ENCODE data around the gene DCUN1D3.

The DCUN1D3 gene

GRCh38 chr16:20859699-20860098, 40.5 kb downstream of the DCUN1D3 start:
- H3K4me3 ChIP-seq (replicated peaks in 1 of 2; ENCODE audit: low read depth in 2 of 2, low read length in 2 of 2) = no peak overlapping the region
- DNase-seq (ENCODE audit: low read depth in 2 of 2) = no peak
- no peak for TF ChIP-seq CTCF (IDR thresholded peaks at IDR 0.05; ENCODE audit: low read depth, low read length)

- H3K4me3 ChIP-seq (replicated peaks in 1 of 2; ENCODE audit: low read depth in 2 of 2, low read length in 2 of 2) = no peak overlapping the region
- DNase-seq (ENCODE audit: low read depth in 2 of 2) = no peak
- no peak for TF ChIP-seq CTCF (IDR thresholded peaks at IDR 0.05; ENCODE audit: low read depth, low read length)
These were observed 40.9 kb downstream of the DCUN1D3 start for GRCh38 chr16:20859229-20859628.

DNA sequence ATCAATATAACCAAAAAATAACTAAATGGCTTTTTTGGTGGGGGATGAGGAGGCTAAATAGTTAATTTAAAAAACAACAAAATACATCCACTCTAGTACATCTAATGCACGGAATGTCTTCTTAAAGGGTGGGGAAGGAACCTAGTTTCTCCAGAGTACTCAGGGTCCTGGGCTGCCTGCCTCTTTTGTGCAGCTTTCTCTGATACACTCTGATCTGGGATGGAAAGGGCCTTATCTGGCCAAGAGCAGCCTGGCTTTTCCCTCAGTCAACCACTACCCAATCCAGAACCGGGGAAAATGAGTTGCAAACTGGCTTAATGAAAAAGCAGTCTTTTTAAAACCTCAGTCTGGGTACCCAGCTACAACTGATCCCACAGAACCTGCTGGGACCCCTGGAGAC, 42.9 kb downstream of the DCUN1D3 start:
- no peak overlapping the region for H3K4me3 ChIP-seq (replicated peaks in 1 of 2; ENCODE audit: low read depth in 2 of 2, low read length in 2 of 2)
- no peak for DNase-seq (ENCODE audit: low read depth in 2 of 2)
- TF ChIP-seq CTCF (IDR thresholded peaks at IDR 0.05; ENCODE audit: low read depth, low read length) = no peak

GRCh38 chr16:20854963-20855362, 45.2 kb downstream of the DCUN1D3 start:
- no peak for DNase-seq (ENCODE audit: low read depth in 2 of 2)
- no peak for TF ChIP-seq CTCF (IDR thresholded peaks at IDR 0.05; ENCODE audit: low read depth, low read length)
- H3K4me3 ChIP-seq (replicated peaks in 1 of 2; ENCODE audit: low read depth in 2 of 2, low read length in 2 of 2) = no peak overlapping the region

DNA sequence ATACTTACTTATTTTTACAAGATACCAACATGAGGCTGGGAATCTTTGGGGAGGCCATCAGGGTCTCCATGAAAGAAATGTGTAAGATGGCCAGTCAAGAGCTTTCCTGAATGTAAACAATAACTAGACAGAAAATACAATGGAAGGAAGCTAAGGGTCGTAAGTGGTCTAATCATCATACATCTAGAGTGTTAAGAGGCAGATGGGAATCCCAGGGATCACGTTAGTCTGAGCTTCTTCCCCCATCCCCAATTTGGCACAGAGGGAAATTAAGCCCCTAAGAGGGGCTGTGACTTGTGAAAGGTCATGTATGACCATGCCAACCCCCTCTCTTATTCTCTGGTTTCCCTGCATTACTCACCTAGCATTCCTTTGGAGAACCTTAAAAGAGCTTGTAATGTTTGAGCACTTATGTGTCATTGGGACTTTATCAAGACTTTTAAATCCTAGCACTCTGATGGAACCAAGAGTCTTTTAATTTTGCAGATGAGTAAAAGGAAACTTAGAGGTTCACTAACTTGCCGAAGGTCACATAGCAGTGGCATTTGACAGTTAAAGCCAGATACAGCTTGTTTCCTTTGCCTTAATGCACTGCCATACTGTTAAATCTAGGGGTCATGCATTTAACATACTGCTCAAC, 46.1 kb downstream of the DCUN1D3 start:
- peak in 1 of 2 donors; percentile 54 for DNase-seq (ENCODE audit: low read depth in 2 of 2)
- no peak overlapping the region for H3K4me3 ChIP-seq (replicated peaks in 1 of 2; ENCODE audit: low read depth in 2 of 2, low read length in 2 of 2)
- no peak for TF ChIP-seq CTCF (IDR thresholded peaks at IDR 0.05; ENCODE audit: low read depth, low read length)

DNA sequence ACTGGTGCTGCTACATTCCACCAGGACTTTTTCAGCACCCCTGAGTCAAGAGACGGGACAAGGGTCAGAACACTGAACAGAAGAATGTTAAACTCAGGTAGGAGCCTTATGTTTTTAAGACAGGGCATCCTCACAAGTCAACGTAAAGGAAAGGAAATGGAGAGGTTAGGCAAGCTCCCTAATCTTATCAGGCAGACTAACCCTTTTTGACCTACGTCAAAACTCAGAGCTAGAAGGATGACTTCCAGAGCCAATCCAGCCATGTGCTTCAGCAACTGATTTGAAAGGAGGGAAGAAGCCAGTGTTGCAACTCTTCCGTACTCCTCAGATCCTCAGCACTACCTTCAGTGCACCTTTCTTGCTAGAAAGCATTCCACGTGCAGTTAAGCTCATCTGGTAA, 47.0 kb downstream of the DCUN1D3 start:
- no peak for TF ChIP-seq CTCF (IDR thresholded peaks at IDR 0.05; ENCODE audit: low read depth, low read length)
- DNase-seq (ENCODE audit: low read depth in 2 of 2) = peak; percentile 31 to 47
- H3K4me3 ChIP-seq (replicated peaks in 1 of 2; ENCODE audit: low read depth in 2 of 2, low read length in 2 of 2) = no peak overlapping the region

DNA sequence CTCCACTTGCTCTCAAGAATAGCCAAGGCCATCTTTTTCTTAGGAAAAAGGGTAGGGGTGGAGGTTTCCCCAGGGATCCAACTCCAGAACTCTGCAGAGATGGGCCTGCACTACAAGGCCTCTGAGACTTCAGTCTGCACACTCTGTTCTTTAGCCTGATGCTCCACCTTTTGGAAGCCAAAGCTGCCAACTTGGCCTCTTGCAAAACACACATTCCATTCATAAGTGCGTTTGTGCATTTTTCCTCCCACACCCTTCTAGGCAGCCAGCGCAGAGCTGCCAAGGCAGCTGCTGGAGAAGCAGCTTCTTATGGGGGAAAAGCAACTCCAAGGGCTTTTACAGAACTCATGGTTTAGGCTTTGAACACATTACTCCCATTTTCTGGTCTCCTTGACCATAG, 48.6 kb downstream of the DCUN1D3 start:
- H3K4me3 ChIP-seq (replicated peaks in 1 of 2; ENCODE audit: low read depth in 2 of 2, low read length in 2 of 2) = no peak overlapping the region
- DNase-seq (ENCODE audit: low read depth in 2 of 2) = peak; percentile 98 to 99
- no peak for TF ChIP-seq CTCF (IDR thresholded peaks at IDR 0.05; ENCODE audit: low read depth, low read length)

Data from cardiac fibroblast (primary cell).